AG10803 (cell line): ENCODE data around the gene ABCC6.
A peak's percentile ranks its signal among the peaks of the same experiment; 100 is the strongest.
"Not testable (repeated sequence)": the region's sequence is repeated elsewhere in the genome, so short reads cannot be mapped to it uniquely, and the experiment has no call there.

Experiments used
- DNase-seq: peaks from one replicate; pipeline ENCODE4 v3.0.0; 2010; ENCODE audit warnings: low read depth
- H3K4me3 ChIP-seq: 2 replicates; pipeline ENCODE4 v1.5.1; 2011; ENCODE audit warnings: mild to moderate bottlenecking, low read length, control low read depth

Gene ABCC6

DNA sequence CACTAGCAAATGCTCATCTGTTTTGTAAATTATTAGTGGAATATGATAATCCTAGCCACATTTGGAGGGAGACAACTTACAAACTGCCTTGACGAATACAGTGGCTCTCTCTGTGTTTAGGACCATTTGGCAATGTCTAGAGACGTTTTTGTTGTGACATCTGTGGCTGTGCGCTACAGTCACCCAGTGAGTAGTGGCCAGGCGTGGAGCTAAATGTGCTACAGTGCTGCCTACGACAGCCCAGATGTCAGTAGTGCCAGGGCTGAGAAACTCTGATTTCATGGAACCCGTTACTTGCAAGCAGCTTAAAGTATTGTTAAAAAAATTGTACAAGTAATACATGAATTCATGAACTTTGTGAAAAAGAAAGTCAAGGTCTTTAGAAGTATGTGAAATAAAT lies 13.8 kb upstream of the ABCC6 start:
- not testable (repeated sequence) for H3K4me3 ChIP-seq, DNase-seq

GRCh38 chr16:16232692-16233061 lies 9.4 kb upstream of the ABCC6 start:
- DNase-seq, H3K4me3 ChIP-seq: not testable (repeated sequence)

DNA sequence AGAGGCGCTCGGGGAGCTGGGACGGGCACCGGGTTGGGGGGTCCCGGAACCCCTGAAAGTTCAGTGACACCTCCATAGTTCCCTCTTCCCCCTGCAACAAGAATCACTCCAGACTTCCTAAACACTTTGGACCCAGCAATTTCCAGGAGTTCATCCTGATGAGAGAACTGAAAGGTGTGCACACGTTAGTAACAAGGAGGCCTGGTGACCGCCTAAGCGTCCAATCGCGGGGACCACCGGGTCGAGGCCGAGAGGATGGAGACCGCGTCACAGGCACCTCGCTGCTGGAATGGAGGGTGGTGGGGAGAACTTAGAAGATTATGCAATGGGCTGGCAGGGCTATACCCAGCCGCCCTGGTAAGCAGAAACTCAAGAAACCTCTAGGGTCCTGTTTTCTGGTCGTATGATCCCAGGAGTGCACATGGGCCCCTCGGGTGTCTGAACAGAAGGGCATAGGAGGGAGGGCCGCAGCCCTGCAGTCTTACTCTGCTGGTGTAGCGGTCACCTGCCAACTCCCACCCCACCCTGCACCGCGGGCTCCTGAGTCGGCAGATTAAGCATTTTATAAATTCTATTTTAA lies 458 bp upstream of the ABCC6 start:
- not testable (repeated sequence) for DNase-seq, H3K4me3 ChIP-seq

DNA sequence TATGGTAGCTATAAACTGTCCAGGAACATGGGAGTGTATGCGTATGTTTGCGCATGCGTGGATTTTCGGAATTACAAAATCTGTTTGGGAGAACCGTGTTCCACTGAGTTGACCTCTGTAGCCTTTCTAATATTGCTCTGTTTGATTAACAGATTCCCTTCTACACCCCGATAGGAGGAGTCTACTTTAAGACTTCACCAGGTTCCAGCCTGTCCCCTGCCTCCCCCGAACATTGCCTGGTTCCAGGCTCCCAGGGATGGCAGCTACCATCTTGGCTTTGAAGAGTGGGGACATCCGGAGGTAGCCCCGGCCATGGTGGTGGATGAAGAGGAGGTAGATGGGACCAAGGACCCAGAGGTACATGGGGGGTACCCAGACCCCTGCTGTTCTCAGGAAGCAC lies 1.9 kb downstream of the ABCC6 start:
- DNase-seq, H3K4me3 ChIP-seq: not testable (repeated sequence)

DNA sequence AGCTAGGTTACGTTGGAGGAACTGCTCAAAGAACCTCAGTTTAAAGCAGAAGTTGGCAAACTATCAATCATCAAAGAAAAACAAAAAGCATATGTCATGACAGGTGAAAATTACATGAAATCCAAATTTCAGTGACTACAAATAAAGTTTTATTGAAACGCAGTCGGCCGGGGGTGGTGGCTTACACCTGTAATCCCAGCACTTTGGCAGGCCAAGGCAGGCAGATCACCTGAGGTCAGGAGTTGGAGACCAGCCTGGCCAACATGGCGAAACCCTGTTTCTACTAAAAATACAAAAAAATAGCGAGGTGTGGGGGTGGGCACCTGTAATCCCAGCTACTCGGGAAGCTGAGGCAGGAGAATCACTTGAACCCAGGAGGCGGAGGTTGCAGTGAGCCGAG lies 2.8 kb downstream of the ABCC6 start:
- not testable (repeated sequence) for DNase-seq, H3K4me3 ChIP-seq

GRCh38 chr16:16218787-16219186 lies 4.5 kb downstream of the ABCC6 start:
- DNase-seq, H3K4me3 ChIP-seq: not testable (repeated sequence)

GRCh38 chr16:16218349-16218748 lies 4.9 kb downstream of the ABCC6 start:
- not testable (repeated sequence) for DNase-seq, H3K4me3 ChIP-seq

DNA sequence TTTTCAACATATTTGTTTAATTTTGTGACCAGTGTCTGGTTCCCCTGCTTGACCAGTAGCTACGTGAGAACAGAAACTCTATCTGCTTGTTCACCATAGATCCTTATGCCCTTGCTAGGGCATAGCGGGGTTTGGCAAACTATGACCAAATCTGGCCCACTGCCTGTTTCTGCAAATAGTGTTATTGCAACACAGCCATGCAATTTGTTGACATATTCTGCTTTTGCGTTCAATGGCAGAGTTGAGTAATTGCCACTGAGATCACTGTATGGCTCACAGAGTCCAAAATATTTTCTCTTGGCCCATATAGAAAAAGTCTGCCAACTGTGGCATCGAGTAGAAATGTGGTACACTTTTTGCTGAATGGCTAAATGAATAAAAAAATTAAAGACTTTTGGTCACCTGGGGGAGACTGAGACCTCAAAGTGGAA lies 9.4 kb downstream of the ABCC6 start:
- DNase-seq: peak; percentile 59
- not testable (repeated sequence) for H3K4me3 ChIP-seq

DNA sequence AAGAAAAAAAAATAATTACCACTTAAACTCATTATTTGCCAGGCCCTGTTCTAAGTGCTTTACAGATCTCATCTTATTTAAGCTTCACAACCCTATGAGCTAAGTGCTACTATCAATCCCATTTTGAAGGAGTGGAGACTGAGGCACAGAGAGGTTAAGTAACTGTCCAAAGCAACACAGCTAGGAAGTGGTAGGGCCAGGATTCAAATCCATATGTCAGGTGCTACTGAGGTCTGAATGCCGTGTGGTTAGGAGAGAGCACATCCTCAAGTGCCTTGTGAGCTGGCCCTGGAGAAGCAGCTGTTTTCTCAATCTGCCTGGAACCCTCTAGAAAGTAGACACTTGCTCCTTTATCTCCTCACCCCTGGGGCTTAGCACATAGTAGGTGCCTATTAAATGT lies 11.9 kb downstream of the ABCC6 start:
- not testable (repeated sequence) for H3K4me3 ChIP-seq, DNase-seq

DNA sequence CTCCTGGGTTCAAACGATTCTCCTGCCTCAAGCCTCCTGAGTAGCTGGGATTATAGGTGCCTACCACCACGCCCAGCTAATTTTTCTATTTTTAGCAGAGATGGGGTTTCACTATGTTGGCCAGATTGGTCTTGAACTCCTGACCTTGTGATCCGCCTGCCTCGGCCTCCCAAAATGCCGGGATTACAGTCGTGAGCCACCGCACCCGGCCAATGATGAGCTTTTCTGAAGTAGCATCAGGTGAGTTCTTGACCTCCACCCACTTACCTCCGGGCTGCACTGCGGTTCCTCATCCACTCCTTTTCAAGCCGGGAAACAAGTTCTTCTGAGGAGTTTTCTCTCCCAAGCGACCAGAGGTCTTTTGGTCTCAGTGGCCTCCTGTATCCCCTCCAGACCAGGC lies 14.8 kb downstream of the ABCC6 start:
- H3K4me3 ChIP-seq, DNase-seq: not testable (repeated sequence)

DNA sequence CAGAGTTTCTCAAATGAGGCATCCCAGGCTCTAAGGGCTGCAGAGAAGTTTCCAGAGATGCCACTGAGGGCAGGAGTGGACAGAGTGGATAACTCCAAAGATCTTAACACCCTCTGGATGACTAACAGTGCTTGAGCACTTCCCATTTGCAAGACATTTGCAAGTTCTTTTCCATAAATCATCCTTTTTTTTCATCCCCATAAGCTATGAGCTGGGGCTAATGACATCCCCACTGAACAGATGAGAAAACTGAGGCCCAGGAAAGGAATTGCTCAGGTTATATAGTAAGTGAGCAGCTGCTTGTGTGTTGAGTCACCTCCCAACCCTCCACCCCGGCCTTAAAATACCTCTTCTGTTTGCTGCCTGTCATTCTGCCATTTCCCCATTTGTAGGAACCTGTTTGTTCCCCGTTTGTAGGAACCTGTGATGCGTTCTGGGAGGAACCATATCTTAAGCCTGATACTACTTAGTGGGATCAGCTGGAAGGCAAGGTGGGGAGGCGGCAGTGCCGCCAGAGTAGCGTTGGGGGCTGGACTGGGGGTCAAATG lies 15.4 kb downstream of the ABCC6 start:
- H3K4me3 ChIP-seq, DNase-seq: not testable (repeated sequence)

- not testable (repeated sequence) for H3K4me3 ChIP-seq, DNase-seq
These were observed 16.1 kb downstream of the ABCC6 start for GRCh38 chr16:16207097-16207786.

- H3K4me3 ChIP-seq, DNase-seq: not testable (repeated sequence)
These were observed 17.4 kb downstream of the ABCC6 start for GRCh38 chr16:16205864-16206263.

DNA sequence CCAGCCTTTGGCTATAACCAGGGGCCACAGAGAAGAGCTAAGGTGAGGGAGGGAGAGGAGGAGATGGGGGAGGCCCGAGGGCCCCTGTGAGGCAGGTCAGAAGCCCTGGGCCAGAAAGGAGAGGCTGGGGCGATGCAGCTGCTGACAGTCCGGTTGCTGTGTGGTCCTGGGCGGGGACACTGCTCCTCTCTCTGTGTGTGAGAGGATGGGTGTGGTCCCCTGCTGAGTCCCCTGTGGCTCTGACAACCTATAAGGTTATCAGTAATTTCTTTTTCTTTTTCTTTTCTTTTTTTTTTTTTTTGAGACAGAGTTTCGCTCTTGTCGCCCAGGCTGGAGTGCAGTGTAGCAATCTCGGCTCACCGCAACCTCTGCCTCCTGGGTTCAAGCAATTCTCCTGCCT lies 18.7 kb downstream of the ABCC6 start:
- not testable (repeated sequence) for DNase-seq, H3K4me3 ChIP-seq

- H3K4me3 ChIP-seq, DNase-seq: not testable (repeated sequence)
These were observed 19.8 kb downstream of the ABCC6 start for GRCh38 chr16:16203494-16203893.
